ENCODE results near the gene CCDC146.
"Not testable (repeated sequence)": the region's sequence is repeated elsewhere in the genome, so short reads cannot be mapped to it uniquely, and the experiment has no call there.

The CCDC146 gene

GRCh38 chr7:77271766-77272165 is 149.4 kb downstream of the CCDC146 start:
- DNase-seq (ENCODE audit: low read depth) = no peak
- TF ChIP-seq, protein P1, sequence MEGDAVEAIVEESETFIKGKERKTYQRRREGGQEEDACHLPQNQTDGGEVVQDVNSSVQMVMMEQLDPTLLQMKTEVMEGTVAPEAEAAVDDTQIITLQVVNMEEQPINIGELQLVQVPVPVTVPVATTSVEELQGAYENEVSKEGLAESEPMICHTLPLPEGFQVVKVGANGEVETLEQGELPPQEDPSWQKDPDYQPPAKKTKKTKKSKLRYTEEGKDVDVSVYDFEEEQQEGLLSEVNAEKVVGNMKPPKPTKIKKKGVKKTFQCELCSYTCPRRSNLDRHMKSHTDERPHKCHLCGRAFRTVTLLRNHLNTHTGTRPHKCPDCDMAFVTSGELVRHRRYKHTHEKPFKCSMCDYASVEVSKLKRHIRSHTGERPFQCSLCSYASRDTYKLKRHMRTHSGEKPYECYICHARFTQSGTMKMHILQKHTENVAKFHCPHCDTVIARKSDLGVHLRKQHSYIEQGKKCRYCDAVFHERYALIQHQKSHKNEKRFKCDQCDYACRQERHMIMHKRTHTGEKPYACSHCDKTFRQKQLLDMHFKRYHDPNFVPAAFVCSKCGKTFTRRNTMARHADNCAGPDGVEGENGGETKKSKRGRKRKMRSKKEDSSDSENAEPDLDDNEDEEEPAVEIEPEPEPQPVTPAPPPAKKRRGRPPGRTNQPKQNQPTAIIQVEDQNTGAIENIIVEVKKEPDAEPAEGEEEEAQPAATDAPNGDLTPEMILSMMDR (conservative IDR thresholded peaks at IDR 0.05; ENCODE audit: control insufficient read depth, insufficient read depth, low read depth, low read length) = no peak
- H3K4me3 ChIP-seq (ENCODE audit: control insufficient read depth, low read depth, low read length) = no peak overlapping the region

DNA sequence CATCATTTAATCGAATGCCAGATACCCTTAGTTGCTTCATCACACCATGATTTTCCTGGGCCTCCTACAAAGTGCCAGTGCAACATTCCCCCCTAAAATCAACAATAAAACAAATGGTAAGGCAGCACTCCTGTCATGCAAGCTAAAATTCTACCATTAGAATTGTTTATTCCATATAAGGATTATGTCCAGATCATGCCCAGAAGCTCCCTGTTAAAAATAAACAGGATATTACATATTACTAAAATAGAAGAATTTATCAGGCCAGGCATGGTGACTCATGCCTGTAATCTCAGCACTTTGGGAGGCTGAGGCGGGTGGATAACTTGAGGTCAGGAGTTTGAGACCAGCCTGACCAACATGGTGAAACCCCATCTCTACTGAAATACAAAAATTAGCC is 153.2 kb downstream of the CCDC146 start:
- DNase-seq (ENCODE audit: low read depth) = peak; percentile 26
- not testable (repeated sequence) for H3K4me3 ChIP-seq (ENCODE audit: control insufficient read depth, low read depth, low read length)

GRCh38 chr7:77276120-77276519 is 153.7 kb downstream of the CCDC146 start:
- TF ChIP-seq, protein P1 (conservative IDR thresholded peaks at IDR 0.05; ENCODE audit: control insufficient read depth, insufficient read depth, low read depth, low read length) = no peak
- H3K4me3 ChIP-seq (ENCODE audit: control insufficient read depth, low read depth, low read length) = no peak overlapping the region
- no peak for DNase-seq (ENCODE audit: low read depth)

- no peak for DNase-seq (ENCODE audit: low read depth)
- H3K4me3 ChIP-seq (ENCODE audit: control insufficient read depth, low read depth, low read length) = no peak overlapping the region
- TF ChIP-seq, protein P1 (conservative IDR thresholded peaks at IDR 0.05; ENCODE audit: control insufficient read depth, insufficient read depth, low read depth, low read length) = no peak
Observed at GRCh38 chr7:77281780-77282478, 159.5 kb downstream of the CCDC146 start.

GRCh38 chr7:77282897-77283296 is 160.5 kb downstream of the CCDC146 start:
- no peak for DNase-seq (ENCODE audit: low read depth)
- TF ChIP-seq, protein P1 (conservative IDR thresholded peaks at IDR 0.05; ENCODE audit: control insufficient read depth, insufficient read depth, low read depth, low read length) = no peak
- no peak overlapping the region for H3K4me3 ChIP-seq (ENCODE audit: control insufficient read depth, low read depth, low read length)

- H3K4me3 ChIP-seq (ENCODE audit: control insufficient read depth, low read depth, low read length) = no peak overlapping the region
- TF ChIP-seq, protein P1 (conservative IDR thresholded peaks at IDR 0.05; ENCODE audit: control insufficient read depth, insufficient read depth, low read depth, low read length) = no peak
Observed at GRCh38 chr7:77284005-77284404, 161.6 kb downstream of the CCDC146 start.

GRCh38 chr7:77284616-77285015 is 162.2 kb downstream of the CCDC146 start:
- TF ChIP-seq, protein P1 (conservative IDR thresholded peaks at IDR 0.05; ENCODE audit: control insufficient read depth, insufficient read depth, low read depth, low read length) = no peak
- DNase-seq (ENCODE audit: low read depth) = no peak
- H3K4me3 ChIP-seq (ENCODE audit: control insufficient read depth, low read depth, low read length) = no peak overlapping the region

More at GRCh38 chr7:77284005-77284404, 161.6 kb downstream of the CCDC146 start:
- no peak for DNase-seq (ENCODE audit: low read depth)
